IMR-90 (cell line): ENCODE results near the gene B3GNT9. TPM values are rescaled to one million over a fixed set of nuclear protein-coding genes. Genes with fewer than 3 reads are reported as not detected.

Source experiments
- ATAC-seq: fragments of 200-7000 bp; cut with Tn5 transposase; 2 replicates; pipeline ENCODE4 v1.9.1; 2020; ENCODE audit warnings: low read depth, mild to moderate bottlenecking, moderate library complexity
- BruUV-seq: library from RNA; stranded (reverse); fragments of 400-500 nt; replicated peaks from 2 replicates; lab custom pipeline; 2021; lab: Mats Ljungman, UMichigan
- CTCF ChIA-PET: fragments of 300-600 bp; formaldehyde crosslinking; extraction: SDS; loops from one replicate; lab custom pipeline; 2021; ENCODE audit warnings: antibody characterized with exemption; lab: Yijun Ruan, JAX
- POLR2A ChIA-PET: fragments of 300-600 bp; sonication (Branson Sonifier 250); formaldehyde crosslinking; loops from one replicate; lab custom pipeline; 2022; ENCODE audit warnings: antibody characterized with exemption; ENCODE audit not compliant: unreplicated experiment; lab: Charles Lee
- DNase-seq: peaks from one replicate; pipeline ENCODE4 v3.0.0; 2013
- H2AFZ ChIP-seq: replicated peaks from 2 replicates; pipeline ENCODE3; 2013; ENCODE audit warnings: low read length, mild to moderate bottlenecking; ENCODE audit not compliant: poor library complexity
- H2AK5ac ChIP-seq: 2 replicates; pipeline ENCODE4 v1.6.1; 2013; ENCODE audit warnings: low read depth, low read length, inconsistent platforms
- H2AK9ac ChIP-seq: replicated peaks from 2 replicates; pipeline ENCODE3; 2013; ENCODE audit warnings: mild to moderate bottlenecking, low read depth, low read length, moderate library complexity; ENCODE audit not compliant: poor library complexity
- H2BK120ac ChIP-seq: 2 replicates; pipeline ENCODE4 v1.6.1; 2013; ENCODE audit warnings: low read depth, low read length, inconsistent platforms
- H2BK15ac ChIP-seq: 3 replicates; pipeline ENCODE4 v1.6.1; 2013; ENCODE audit warnings: low read depth, low read length, inconsistent platforms
- H2BK20ac ChIP-seq: 2 replicates; pipeline ENCODE4 v1.6.1; 2013; ENCODE audit warnings: low read depth, mild to moderate bottlenecking, inconsistent platforms, low read length, moderate library complexity
- H2BK5ac ChIP-seq: 2 replicates; pipeline ENCODE4 v1.6.1; 2013; ENCODE audit warnings: mild to moderate bottlenecking, low read depth, low read length, inconsistent platforms; ENCODE audit not compliant: poor library complexity, severe bottlenecking
- H3K14ac ChIP-seq: replicated peaks from 2 replicates; pipeline ENCODE4 v1.6.1; 2013; ENCODE audit warnings: low read depth, low read length, inconsistent platforms
- H3K18ac ChIP-seq: 2 replicates; pipeline ENCODE4 v1.6.1; 2013; ENCODE audit warnings: low read depth, low read length, control low read depth
- H3K23ac ChIP-seq: 2 replicates; pipeline ENCODE4 v1.6.1; 2013; ENCODE audit warnings: low read depth, low read length, inconsistent platforms
- H3K27ac ChIP-seq: 2 replicates; pipeline ENCODE4 v1.5.1; 2013; ENCODE audit warnings: mild to moderate bottlenecking, control low read depth, low read length; ENCODE audit not compliant: insufficient read depth
- H3K27me3 ChIP-seq: 2 replicates; pipeline ENCODE4 v1.6.1; 2013; ENCODE audit warnings: low read length; ENCODE audit not compliant: control insufficient read depth, insufficient read depth
- H3K36me3 ChIP-seq: 2 replicates; pipeline ENCODE4 v1.6.1; 2013; ENCODE audit warnings: low read length, mixed read lengths; ENCODE audit not compliant: control insufficient read depth, insufficient read depth
- H3K4ac ChIP-seq: 2 replicates; pipeline ENCODE4 v1.6.1; 2013; ENCODE audit warnings: low read depth, low read length, inconsistent platforms
- H3K4me1 ChIP-seq: 2 replicates; pipeline ENCODE4 v1.6.1; 2013; ENCODE audit warnings: low read length, mixed read lengths; ENCODE audit not compliant: control insufficient read depth, insufficient read depth
- H3K4me2 ChIP-seq: 2 replicates; pipeline ENCODE4 v1.6.1; 2013; ENCODE audit warnings: low read depth, mild to moderate bottlenecking, control low read depth, low read length, moderate library complexity
- H3K4me3 ChIP-seq: 2 replicates; pipeline ENCODE4 v1.5.1; 2013; ENCODE audit warnings: low read depth, mild to moderate bottlenecking, control low read depth, low read length, moderate library complexity; ENCODE audit not compliant: insufficient read depth
- H3K56ac ChIP-seq: 2 replicates; pipeline ENCODE4 v1.6.1; 2013; ENCODE audit warnings: low read length, inconsistent platforms; ENCODE audit not compliant: insufficient read depth; ENCODE audit errors: extremely low read depth
- H3K79me1 ChIP-seq, 2 experiments: 2 replicates each; pipeline ENCODE4 v1.6.1; 2013; ENCODE audit warnings: low read length in 2 of 2, inconsistent platforms in 1 of 2, low read depth in 1 of 2
- H3K9ac ChIP-seq: 2 replicates; pipeline ENCODE4 v1.6.1; 2013; ENCODE audit warnings: low read depth, low read length, control low read depth
- H3K9me1 ChIP-seq: 2 replicates; pipeline ENCODE4 v1.6.1; 2013; ENCODE audit warnings: low read length, inconsistent platforms; ENCODE audit not compliant: insufficient read depth
- H3K9me3 ChIP-seq: 2 replicates; pipeline ENCODE4 v1.6.1; 2013; ENCODE audit warnings: low read length; ENCODE audit not compliant: control insufficient read depth, insufficient read depth
- H4K20me1 ChIP-seq: 2 replicates; pipeline ENCODE4 v1.6.1; 2013; ENCODE audit warnings: low read length, inconsistent platforms; ENCODE audit not compliant: insufficient read depth
- H4K5ac ChIP-seq: 2 replicates; pipeline ENCODE4 v1.6.1; 2013; ENCODE audit warnings: mild to moderate bottlenecking, low read depth, low read length, control low read depth
- H4K8ac ChIP-seq, 2 experiments: 2 replicates each; pipeline ENCODE4 v1.6.1; 2013; ENCODE audit warnings: low read depth in 2 of 2, low read length in 2 of 2, control low read depth in 1 of 2, inconsistent platforms in 1 of 2
- H4K91ac ChIP-seq: 2 replicates; pipeline ENCODE4 v1.6.1; 2013; ENCODE audit warnings: low read depth, low read length, inconsistent platforms; ENCODE audit not compliant: insufficient read depth
- BHLHE40 ChIP-seq: fragments of 150-350 bp; IDR thresholded peaks from 2 replicates; pipeline ENCODE4 v1.6.1; 2016; ENCODE audit warnings: mild to moderate bottlenecking, low read depth, low read length
- CEBPB ChIP-seq: IDR thresholded peaks from 2 replicates; pipeline ENCODE4 v1.6.1; 2012; ENCODE audit warnings: low read depth, low read length, improper control_type of control experiment
- CHD1 ChIP-seq: IDR thresholded peaks from 2 replicates; pipeline ENCODE4 v1.6.1; 2012; ENCODE audit warnings: low read depth, low read length, improper control_type of control experiment
- FOS ChIP-seq: fragments of 150-350 bp; IDR thresholded peaks from 2 replicates; pipeline ENCODE4 v1.6.1; 2016; ENCODE audit warnings: low read depth, low read length
- MAFK ChIP-seq: IDR thresholded peaks from 2 replicates; pipeline ENCODE4 v1.6.1; 2012; ENCODE audit warnings: low read depth, low read length, improper control_type of control experiment
- MXI1 ChIP-seq: IDR thresholded peaks from 2 replicates; pipeline ENCODE4 v1.6.1; 2012; ENCODE audit warnings: low read depth, mild to moderate bottlenecking, low read length, moderate library complexity, borderline replicate concordance
- NFE2L2 ChIP-seq: fragments of 150-350 bp; IDR thresholded peaks from 2 replicates; pipeline ENCODE4 v1.6.1; 2016; ENCODE audit warnings: low read depth, mild to moderate bottlenecking, low read length
- POLR2A ChIP-seq: IDR thresholded peaks from 2 replicates; pipeline ENCODE4 v1.6.1; 2012; ENCODE audit warnings: mild to moderate bottlenecking, low read depth, low read length
- RAD21 ChIP-seq: IDR thresholded peaks from 2 replicates; pipeline ENCODE4 v1.6.1; 2012; ENCODE audit warnings: low read length, improper control_type of control experiment
- RCOR1 ChIP-seq: IDR thresholded peaks from 2 replicates; pipeline ENCODE4 v1.6.1; 2012; ENCODE audit warnings: mild to moderate bottlenecking, low read length, improper control_type of control experiment; ENCODE audit not compliant: insufficient replicate concordance
- RFX5 ChIP-seq: IDR thresholded peaks from 2 replicates; pipeline ENCODE4 v1.8.0; 2012; ENCODE audit warnings: low read depth, mild to moderate bottlenecking, low read length, moderate library complexity
- SMC3 ChIP-seq: fragments of 150-350 bp; IDR thresholded peaks from 2 replicates; pipeline ENCODE4 v1.6.1; 2016; ENCODE audit warnings: low read depth, mild to moderate bottlenecking, antibody characterized with exemption, low read length, moderate library complexity
- WGBS, 2 experiments: methylation state at CpG; one replicate each; pipeline versions ENCODE4 v1.1.5 to v1.1.7; 2013; ENCODE audit warnings: missing lambda C conversion rate in 2 of 2; ENCODE audit not compliant: insufficient read length in 1 of 2; ENCODE audit errors: extremely low coverage in 2 of 2; 5-methylcytosine and 5-hydroxymethylcytosine counted together
- dilution Hi-C: fragments of 300-500 bp; cut with HindIII; formaldehyde crosslinking; loops from one replicate; pipeline ENCODE4 v1.14.3; 2018; ENCODE audit warnings: low sequenced_read_pairs; ENCODE audit not compliant: unreplicated experiment
- in situ Hi-C: fragments of 300-500 bp; cut with MboI; formaldehyde crosslinking; loops from 3 replicates; pipeline ENCODE4 v1.14.3; 2019; ENCODE audit warnings: low sequenced_read_pairs, inconsistent platforms, mixed read lengths
- intact Hi-C: fragments of 100-400 bp; cut with micrococcal nuclease; formaldehyde crosslinking; loops from 2 replicates; pipeline ENCODE4 v1.10.0; 2022
- polyA plus RNA-seq, 3 experiments: library from polyadenylated mRNA; depleted of rRNA; stranded (reverse); fragments of >200 nt; gene quantifications; 2 replicates each; pipeline ENCODE4 v1.2.3, GENCODE V29; 2012; ENCODE audit warnings: low replicate concordance in 1 of 3
- total RNA-seq: library from RNA; depleted of rRNA; stranded (reverse); fragments of >200 nt; gene quantifications from 2 replicates; pipeline ENCODE4 v1.2.3, GENCODE V29; 2012
- TF ChIP-seq, protein P1 (sequence below): fragments of 150-350 bp; IDR thresholded peaks from 2 replicates; pipeline ENCODE4 v1.6.1; 2017; ENCODE audit warnings: mild to moderate bottlenecking, antibody characterized with exemption, low read length, low read depth
- TF ChIP-seq, protein P2 (sequence below): conservative IDR thresholded peaks from 2 replicates; pipeline ENCODE4 v1.5.1; 2012; ENCODE audit warnings: mild to moderate bottlenecking, low read depth, low read length, improper control_type of control experiment
- TF ChIP-seq, protein P3 (sequence below): fragments of 150-350 bp; IDR thresholded peaks from 2 replicates; pipeline ENCODE4 v1.6.1; 2016; ENCODE audit warnings: low read depth, mild to moderate bottlenecking, low read length, moderate library complexity, borderline replicate concordance

Gene B3GNT9
- total and polyA plus RNA-seq, 2 of the 4 experiments (the other 2 are of a cell fraction): 5.0 to 12.0 TPM

DNA sequence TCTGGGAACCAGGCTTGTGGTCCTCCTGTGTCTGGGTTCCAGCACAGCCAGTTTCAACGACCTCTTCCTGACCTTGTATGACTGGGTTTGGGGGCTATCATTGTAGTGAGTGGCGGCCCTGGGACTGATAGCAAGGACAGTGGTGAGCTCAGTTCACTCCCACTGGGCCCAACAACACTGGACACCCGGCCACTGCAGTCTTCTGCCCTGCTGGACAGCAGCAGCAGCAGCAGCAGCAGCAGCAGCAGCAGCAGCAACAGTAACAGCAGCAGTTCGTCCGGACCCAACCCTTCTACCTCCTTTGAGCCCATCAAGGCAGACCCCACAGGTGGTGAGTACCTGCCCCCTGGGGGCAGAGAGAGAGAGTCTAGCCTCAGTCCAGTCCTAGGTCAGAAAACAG lies 44.9 kb upstream of the B3GNT9 start:
- no peak overlapping the region for H3K56ac ChIP-seq
- peaks cover 18% of the 10 kb centered on the region for H3K9me1 ChIP-seq
- dilution Hi-C loops (no loop called here), intact Hi-C loops (no loop called here), in situ Hi-C loops (no loop called here)
- H3K9me3 ChIP-seq: no peaks in the 10 kb centered on the region
- H4K20me1 ChIP-seq: peaks cover 34% of the 10 kb centered on the region
- ChIA-PET POLR2A (no interaction called here), CTCF (no interaction called here)
- H2AK5ac ChIP-seq: no peak overlapping the region
- no peak overlapping the region for H2BK20ac ChIP-seq
- no peak overlapping the region for H3K9ac ChIP-seq
- no peak overlapping the region for H2AFZ ChIP-seq
- peaks cover 11% of the 10 kb centered on the region for H3K4me1 ChIP-seq
- DNase-seq (no peak), ATAC-seq (no peak)
- 80% methylated on average over 1 of the region's 5 CpGs; no CpG with 5 or more reads in 1 of the 2 experiments for WGBS, 2 experiments
- no peak overlapping the region for H3K18ac ChIP-seq
- no peak overlapping the region for H2AK9ac ChIP-seq
- no peak overlapping the region for H4K91ac ChIP-seq
- H3K4ac ChIP-seq: no peak overlapping the region
- no peak overlapping the region for H2BK15ac ChIP-seq
- H4K8ac ChIP-seq: no peak overlapping the region
- H4K5ac ChIP-seq: no peak overlapping the region
- H3K27ac ChIP-seq: no peak overlapping the region
- H3K36me3 ChIP-seq: peaks cover 55% of the 10 kb centered on the region
- no peak overlapping the region for H2BK5ac ChIP-seq
- no peak overlapping the region for H3K23ac ChIP-seq
- TF ChIP-seq CHD1 (no peak), MXI1 (no peak), MAFK (no peak), RFX5 (no peak), CEBPB (no peak), NFE2L2 (no peak), SMC3 (no peak), RCOR1 (no peak), FOS (no peak), BHLHE40 (no peak), RAD21 (no peak), POLR2A (no peak)
- TF ChIP-seq, protein P1, sequence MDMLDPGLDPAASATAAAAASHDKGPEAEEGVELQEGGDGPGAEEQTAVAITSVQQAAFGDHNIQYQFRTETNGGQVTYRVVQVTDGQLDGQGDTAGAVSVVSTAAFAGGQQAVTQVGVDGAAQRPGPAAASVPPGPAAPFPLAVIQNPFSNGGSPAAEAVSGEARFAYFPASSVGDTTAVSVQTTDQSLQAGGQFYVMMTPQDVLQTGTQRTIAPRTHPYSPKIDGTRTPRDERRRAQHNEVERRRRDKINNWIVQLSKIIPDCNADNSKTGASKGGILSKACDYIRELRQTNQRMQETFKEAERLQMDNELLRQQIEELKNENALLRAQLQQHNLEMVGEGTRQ: no peak
- TF ChIP-seq, protein P2, sequence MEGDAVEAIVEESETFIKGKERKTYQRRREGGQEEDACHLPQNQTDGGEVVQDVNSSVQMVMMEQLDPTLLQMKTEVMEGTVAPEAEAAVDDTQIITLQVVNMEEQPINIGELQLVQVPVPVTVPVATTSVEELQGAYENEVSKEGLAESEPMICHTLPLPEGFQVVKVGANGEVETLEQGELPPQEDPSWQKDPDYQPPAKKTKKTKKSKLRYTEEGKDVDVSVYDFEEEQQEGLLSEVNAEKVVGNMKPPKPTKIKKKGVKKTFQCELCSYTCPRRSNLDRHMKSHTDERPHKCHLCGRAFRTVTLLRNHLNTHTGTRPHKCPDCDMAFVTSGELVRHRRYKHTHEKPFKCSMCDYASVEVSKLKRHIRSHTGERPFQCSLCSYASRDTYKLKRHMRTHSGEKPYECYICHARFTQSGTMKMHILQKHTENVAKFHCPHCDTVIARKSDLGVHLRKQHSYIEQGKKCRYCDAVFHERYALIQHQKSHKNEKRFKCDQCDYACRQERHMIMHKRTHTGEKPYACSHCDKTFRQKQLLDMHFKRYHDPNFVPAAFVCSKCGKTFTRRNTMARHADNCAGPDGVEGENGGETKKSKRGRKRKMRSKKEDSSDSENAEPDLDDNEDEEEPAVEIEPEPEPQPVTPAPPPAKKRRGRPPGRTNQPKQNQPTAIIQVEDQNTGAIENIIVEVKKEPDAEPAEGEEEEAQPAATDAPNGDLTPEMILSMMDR: no peak
- TF ChIP-seq, protein P3, sequence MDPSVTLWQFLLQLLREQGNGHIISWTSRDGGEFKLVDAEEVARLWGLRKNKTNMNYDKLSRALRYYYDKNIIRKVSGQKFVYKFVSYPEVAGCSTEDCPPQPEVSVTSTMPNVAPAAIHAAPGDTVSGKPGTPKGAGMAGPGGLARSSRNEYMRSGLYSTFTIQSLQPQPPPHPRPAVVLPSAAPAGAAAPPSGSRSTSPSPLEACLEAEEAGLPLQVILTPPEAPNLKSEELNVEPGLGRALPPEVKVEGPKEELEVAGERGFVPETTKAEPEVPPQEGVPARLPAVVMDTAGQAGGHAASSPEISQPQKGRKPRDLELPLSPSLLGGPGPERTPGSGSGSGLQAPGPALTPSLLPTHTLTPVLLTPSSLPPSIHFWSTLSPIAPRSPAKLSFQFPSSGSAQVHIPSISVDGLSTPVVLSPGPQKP: no peak
- no peak overlapping the region for H3K4me2 ChIP-seq
- H3K4me3 ChIP-seq: no peak overlapping the region
- peaks cover 25 to 54% of the 10 kb centered on the region in 2 experiments for H3K79me1 ChIP-seq
- no TSS peak for BruUV-seq
- H3K27me3 ChIP-seq: no peaks in the 10 kb centered on the region
- no peak overlapping the region for H2BK120ac ChIP-seq
- no peak overlapping the region for H3K14ac ChIP-seq
